ENCODE results near the gene CMTR1.

GRCh38 chr6:37418722-37419121 is 14.3 kb upstream of the CMTR1 start:
- TF ChIP-seq, protein P1, sequence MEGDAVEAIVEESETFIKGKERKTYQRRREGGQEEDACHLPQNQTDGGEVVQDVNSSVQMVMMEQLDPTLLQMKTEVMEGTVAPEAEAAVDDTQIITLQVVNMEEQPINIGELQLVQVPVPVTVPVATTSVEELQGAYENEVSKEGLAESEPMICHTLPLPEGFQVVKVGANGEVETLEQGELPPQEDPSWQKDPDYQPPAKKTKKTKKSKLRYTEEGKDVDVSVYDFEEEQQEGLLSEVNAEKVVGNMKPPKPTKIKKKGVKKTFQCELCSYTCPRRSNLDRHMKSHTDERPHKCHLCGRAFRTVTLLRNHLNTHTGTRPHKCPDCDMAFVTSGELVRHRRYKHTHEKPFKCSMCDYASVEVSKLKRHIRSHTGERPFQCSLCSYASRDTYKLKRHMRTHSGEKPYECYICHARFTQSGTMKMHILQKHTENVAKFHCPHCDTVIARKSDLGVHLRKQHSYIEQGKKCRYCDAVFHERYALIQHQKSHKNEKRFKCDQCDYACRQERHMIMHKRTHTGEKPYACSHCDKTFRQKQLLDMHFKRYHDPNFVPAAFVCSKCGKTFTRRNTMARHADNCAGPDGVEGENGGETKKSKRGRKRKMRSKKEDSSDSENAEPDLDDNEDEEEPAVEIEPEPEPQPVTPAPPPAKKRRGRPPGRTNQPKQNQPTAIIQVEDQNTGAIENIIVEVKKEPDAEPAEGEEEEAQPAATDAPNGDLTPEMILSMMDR (IDR thresholded peaks at IDR 0.05): no peak
- TF ChIP-seq POLR2A (IDR thresholded peaks at IDR 0.05): no peak
